GM21423 (cell line): ENCODE measurements around the gene SLFNL1.

Source experiments
- ATAC-seq: cut with Tn5 transposase; IDR thresholded peaks from one replicate; pipeline ENCODE4 v1.9.1; 2021; ENCODE audit warnings: mild to moderate bottlenecking, moderate library complexity; ENCODE audit not compliant: unreplicated experiment

SLFNL1 gene

DNA sequence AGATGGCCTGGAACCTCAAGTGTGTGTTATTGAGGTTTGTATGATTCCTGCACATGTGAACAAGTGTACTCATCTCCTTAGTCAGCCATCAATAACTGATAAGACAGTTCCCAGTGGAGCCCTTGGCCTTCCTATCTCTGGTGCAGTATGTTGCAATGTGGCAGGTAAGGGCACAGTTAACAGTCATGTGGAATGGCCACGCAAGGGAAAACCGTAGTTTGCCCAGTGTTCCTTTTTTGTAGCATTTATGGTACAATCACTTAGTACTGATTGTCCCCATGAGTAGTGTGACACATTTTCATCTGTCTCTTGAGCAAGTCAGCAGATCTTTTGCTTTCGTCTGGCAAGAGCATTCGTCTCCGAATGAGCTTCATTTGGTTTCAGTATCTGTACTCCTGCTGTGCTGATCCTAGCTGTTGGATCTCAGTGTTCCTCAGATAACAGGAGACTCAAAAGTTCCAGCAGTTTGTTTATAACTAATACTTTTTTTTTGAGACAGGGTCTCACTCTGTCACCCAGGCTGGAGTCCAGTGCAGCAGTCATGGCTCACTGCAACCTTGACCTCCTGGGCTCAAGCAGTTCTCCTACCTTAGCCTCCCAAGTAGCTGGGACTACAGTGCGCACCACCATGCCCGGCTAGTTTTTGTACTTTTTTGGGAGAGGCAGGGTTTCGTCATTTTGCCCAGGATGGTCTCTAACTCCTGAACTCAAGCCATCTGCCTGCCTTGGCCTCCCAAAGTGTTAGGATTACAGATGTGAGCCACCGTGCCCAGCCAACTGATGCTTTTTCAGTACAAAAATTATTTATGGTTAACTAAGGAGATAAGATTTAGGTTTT, 33.9 kb downstream of the SLFNL1 start:
- no peak for ATAC-seq

DNA sequence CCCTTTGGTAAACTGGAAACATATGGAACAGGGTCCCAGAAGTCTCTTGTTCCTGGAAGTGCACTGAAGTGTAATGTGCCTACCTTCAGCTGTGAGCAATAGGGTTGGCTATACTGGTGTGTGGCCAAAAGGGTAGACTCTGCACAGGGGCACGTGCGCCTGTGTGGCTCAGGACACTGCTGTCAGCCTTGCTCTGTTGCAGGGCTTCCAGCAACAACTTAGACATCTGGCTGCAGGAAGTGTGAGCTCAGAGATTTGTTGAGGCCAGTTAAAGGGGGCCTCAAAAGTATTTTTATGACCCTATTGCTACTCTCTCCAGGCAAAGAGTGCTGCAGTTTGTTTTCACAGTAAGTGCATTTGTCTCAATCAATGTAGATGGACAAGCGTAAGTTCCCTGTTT, 34.6 kb downstream of the SLFNL1 start:
- ATAC-seq = no peak

DNA sequence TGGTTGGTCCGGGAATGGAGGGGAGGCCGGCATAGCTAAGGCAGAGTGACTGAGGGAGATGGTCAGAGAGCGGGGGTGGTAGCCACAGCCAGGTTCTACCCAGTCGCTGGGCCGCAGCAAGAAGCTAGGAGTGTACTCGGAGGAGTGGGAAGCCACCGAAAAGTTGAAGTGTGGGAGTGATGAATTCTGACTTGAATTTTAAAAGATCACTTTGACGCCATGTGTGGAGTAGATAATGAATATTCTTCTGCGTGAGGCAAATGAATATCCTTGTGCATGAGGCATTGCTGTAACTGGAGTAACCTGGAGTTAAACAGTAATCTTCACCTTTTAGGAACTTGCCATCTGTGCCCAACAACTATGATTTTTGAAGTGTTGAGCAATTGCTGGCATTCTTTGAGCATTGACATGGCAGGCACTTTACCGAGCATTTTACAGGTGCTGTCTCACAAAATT, 35.2 kb downstream of the SLFNL1 start:
- ATAC-seq = no peak

DNA sequence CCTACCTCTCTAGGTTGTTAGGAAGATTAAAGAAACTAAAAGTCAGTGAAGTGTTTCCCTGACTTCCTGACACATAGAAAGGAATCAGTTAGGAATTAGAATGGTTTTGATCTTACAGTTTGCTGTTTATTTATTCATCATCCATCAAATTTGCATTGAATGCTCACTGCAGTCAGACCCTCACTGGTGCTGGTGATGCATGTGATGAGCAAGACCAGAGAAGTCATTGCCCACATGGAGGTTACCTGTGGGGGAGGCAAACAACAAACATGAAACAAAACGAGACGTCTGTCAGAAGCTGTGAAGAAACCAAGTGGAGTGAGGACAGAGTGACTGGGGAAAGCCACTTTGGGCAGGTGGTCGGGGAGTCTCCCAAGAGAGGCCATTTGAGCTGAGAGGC, 35.6 kb downstream of the SLFNL1 start:
- no peak for ATAC-seq

DNA sequence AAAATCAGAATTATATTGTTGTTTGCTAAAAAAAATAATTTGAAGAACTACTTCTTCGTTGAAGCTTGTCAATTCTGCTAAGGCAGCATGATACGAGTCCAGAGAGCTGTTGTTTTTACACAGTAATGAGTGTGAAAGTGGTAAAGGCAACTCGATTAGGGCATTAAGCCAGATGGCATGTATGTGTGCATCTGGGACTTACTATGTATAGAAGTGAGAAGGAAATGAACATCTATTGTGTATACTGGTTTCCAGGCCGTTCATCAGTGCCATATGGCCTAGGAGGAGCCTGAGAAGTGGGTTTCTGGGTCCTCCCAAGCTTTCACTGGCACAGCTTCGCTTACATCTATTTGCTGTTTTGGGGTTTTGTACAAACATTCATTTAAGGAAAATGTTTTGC, 36.4 kb downstream of the SLFNL1 start:
- no peak for ATAC-seq

DNA sequence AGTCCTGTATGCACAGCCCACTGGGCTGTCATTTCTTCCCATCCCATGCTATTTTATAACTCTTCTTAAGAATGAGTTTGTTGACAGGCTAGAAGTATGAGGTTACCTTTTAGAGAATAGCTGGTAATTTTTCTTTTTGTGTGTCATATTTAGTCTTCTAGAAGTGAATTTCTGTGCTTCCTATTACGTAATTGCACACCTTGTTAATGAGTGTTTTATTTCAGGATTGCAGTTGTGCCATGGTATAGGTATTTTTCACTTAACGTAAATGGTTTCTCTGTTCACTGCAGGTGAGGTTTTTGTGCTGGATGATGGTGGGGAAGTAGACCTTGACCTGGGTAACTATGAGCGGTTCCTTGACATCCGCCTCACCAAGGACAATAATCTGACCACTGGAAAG, 37.0 kb downstream of the SLFNL1 start:
- no peak for ATAC-seq

DNA sequence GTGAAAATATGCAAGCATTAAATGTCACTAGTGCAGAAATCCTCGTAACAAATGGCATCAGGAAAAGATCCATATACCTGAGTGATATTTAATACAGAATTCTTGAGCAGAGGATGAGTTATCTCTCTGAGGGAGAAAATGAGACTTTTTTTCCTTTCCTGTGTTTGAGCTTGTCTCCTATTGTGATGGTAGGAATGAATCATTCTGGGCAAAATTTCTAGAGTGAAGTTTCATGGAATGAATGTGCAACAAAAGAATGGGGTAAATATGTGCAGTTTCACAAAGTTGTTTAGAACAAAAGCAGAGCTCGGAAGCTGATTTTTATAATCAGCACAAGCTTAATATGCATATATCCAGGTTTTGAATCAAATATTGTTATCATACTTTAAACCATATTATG, 37.5 kb downstream of the SLFNL1 start:
- no peak for ATAC-seq

DNA sequence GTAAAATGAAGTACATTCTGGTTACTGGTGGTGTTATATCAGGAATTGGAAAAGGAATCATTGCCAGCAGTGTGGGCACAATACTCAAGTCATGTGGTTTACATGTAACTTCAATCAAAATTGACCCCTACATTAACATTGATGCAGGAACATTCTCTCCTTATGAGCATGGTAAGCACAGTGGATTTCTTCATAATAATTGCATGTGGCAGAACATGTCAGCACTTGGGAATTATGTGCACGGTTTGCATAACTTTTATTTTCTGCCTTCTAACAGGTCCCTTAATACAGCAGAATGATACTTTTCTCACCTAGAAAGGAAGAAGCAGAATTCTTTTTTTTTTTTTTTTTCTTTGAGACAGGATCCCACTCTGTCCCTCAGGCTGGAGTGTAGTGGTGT, 38.2 kb downstream of the SLFNL1 start:
- no peak for ATAC-seq

DNA sequence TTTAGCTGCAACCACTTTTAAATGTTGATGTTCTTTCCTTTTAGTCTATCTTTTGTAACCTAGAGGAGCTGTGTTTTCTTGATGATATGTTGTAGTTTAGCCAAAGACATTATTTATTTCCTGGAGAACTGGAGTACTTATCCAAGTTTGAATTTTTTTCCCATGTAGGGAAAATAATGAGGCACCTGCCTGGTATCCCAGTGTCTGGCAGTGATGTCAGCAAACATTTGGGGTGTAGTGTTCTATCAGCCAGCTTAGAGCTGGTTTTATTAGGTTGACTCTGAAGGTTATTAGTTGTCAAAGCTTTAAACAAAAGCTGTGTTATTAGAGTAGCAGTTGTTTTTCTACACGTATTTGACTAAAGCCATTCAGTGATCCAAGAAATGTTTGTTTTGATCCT, 38.8 kb downstream of the SLFNL1 start:
- no peak for ATAC-seq

DNA sequence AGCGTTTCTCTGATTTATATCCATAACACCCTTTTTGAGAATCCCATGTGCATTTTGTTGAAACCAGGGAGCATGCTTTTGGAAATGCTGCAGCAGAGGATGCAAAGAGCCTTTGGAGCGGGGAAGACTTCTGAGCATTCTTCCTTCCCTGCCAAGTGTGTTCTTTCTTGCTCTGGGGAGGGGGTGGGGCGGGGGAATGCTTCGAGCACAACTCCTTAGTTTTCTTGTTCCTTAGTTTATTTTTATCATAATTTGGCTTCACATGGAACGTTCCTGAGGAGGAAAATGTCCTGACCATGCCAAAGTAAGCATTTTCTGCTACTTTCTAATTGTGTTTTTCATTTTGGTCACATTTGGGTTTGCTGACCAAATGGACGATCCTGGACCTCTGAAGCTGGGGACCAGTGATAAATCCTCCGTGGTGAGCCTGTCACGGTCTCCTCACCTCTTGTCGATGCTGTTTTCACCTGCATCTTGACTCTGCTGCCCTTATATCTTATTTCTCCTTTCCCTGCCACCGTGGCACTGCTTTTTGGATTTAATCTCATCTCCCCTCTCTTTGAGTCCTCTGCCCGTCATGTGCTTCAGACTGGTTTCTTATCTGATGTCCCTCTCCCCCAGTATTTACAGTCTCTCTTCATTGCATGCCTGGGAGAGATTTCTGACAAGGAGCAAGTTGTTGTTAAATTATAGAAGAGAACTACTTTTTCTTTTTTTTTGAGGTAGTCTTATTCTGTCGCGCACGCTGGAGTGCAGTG, 39.7 kb downstream of the SLFNL1 start:
- ATAC-seq = no peak

DNA sequence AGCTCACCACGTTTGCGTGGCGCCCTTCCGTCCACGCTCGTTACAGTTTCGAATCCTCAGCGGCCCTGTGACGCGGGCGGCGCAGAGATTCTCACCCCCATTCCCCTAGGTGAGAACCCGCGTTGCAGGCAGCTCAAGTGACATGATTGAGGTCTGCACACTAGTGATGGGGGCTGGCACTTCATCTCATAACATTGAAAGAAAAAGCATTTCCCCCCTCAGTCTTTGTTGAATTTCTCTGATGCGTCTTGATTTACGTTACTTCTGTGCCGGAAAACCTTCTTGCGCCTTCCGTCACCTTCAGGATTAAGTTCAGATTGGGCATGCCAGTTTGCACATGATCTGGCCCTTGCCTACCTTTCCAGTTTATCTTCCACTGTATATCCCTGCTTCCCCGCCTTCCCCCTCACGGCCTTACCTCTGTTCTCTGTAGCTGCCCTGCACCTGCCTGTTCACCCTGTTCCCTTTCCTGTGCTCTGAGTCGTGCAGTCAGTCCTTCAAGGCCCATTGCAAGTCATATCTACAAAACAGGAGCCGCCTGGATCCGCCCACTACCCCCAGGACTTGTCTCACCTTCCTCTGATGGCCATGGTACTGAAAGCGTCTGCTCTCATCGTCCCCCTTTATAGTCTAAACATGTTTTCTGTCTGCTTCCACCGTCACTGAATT, 40.9 kb downstream of the SLFNL1 start:
- no peak for ATAC-seq

DNA sequence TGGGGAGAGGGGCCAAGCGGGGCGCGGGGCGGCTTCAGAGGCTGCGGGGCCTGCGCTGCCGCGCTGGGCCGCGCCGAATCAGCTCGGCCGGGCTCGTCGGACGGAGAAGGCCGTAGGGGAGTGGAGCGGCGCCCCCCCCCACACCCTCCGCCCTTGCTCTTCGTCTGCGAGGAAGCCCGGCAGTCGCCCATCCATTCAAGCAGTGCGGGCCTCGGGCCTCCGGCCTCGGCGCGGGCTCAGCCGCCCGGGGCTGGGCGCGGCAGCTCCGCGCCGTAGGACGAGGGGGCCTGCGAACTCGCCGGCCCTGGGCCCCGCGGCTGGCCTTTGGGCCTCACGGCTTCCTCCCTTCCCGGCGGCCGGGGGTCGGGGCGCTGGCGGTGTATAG, 41.5 kb downstream of the SLFNL1 start:
- peak; percentile 18 for ATAC-seq

DNA sequence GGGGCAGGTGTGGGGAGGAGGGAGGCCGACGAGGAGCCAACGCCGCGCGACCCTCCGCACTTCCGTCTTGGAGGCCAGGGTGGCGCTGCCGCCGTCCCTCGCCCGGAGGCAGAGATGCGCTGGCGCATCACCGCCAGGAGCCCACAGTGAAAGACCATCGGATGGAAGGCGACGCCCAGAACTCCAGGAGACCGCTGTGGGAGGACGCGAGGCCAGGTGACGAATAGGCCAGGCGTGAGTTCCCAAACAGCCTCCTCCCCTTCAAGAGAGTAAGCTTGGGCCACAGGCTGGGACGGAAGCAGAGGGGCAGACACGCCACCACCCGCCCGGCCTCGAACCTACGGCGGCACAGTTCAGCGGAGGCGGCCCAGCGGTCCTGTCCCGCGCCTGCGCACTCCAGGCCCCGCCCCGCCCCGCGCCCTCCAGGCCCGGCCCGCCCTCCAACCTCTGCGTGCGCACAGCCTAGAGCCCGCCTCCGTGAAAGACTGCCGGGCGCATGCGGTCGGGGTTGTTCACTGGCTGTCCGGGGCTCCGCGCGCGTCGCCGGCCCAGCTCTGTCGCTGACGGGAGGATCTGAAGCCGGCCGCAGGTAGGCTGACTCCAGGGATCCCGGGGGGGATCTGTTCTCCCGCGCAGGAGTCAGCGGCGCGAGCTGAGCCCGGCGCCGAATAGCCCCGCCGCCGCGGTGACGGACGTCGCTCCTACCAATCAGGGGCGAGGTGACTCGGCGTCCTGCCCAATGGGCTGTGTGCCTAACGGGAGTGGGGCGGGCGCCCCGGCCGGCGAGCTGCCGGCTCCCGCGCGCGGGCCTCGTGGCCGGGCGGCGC, 42.1 kb downstream of the SLFNL1 start, which contains the start of gene CTPS1:
Gene CTPS1 (plus strand): TSS at position 456 of the 827 bp plus-strand sequence. CDS start 3,595 bp downstream, outside the sequence.
- peak; percentile 87 for ATAC-seq

DNA sequence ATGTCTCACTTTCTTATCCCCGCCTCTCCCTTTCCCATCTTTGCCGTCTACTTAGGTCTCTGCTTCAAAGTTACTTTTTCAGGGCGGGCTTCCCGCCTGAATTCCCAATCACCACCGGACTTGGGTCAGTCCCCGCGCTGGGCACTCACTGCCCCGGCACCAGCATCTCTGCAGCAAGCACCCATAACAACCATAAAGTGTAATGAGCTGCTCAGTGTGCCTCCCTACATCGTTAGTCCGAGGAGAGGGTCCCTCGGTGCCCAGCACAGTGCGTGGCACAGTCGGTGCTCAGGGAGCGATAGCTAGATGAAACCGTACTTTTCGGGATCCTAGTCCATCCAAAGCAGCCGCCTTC, 42.7 kb downstream of the SLFNL1 start:
- ATAC-seq = no peak

DNA sequence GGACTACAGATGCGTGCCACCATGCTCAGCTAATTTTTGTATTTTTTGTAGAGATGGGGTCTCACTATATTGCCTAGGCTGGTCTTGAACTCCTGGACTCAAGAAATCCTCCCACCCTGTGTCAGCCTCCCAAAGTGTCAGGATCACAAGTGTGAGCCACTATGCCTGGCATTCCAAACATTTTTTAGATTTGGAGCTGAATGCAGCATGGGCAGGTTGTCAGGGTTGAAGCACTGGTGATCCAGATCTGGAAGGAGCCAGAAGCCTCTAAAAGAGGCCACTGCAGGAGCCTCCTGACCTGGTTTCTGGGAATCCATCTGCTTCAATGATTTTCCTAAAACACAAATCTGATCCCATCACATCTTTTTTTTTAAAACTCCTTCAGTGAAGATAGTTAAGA, 43.8 kb downstream of the SLFNL1 start:
- no peak for ATAC-seq

DNA sequence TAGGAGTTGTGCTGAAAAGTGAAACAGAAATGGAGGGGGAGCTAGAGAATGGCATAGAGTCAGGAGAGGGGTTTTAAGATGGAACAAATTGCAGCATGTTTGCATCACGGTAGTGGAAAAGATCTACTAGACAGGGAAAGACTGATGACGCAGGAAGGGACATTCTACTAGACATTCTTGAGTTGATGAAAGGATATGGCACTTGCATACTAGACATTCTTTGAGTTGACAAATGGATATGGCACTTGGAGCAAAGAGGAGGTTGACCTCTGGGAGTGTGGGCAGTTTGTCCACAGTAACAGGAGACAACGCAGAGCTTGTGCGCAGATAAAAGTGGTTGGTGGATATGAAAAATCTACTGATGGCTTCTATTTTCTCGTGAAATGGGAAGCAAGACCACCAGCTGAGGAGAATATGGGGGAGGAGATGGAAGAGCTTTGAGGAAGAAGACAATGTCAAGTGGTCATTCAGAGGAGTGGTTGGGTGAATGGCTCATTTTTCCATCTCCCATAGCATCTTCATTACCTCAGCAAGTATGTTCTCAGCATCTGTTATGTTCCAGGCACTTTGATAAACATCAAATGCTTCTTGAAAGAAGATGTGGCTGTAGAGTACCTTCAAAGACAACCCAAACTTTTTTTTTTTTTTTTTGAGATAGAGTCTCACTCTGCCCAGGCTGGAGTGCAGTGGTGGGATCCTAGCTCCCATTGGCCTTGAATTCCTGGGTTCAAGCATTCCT, 44.4 kb downstream of the SLFNL1 start:
- no peak for ATAC-seq

DNA sequence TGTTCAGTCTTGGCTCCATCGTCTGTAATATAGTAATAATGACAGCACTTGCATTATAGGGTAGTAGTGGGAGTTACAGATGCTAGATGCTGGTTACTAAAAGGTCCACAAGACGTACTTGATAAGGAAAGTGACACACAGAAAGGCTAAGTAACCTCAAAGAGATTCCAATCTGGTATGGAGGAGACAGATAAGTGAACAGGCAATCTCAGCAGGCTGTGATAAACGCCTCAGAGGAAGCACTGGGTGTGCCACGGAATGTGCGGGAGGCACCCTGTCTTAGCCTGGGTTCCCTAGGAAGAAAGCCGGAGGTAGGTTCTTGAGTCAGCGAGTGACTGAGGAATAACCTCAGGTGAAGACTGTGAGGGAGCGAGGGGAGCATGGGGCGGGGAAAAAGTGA, 46.6 kb downstream of the SLFNL1 start:
- no peak for ATAC-seq

DNA sequence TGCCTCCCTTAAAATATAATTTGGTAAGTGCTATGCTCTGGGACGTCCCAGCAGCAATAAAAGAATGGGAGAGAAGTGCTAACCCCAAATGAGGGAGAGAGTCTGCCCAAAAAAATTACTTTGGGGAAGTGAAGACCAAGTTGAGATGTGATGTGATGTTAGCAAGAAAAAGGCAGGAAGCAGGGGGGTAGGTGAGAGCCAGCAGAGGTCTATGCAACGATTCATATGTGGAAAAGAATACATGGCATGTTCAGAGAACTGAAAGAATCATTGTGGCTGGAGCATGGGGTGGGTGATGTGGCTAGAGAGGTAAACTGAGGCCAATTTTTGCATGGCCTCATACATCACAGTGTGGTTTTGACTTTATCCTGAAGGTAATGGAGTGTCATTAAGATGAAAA, 47.6 kb downstream of the SLFNL1 start:
- ATAC-seq = no peak

DNA sequence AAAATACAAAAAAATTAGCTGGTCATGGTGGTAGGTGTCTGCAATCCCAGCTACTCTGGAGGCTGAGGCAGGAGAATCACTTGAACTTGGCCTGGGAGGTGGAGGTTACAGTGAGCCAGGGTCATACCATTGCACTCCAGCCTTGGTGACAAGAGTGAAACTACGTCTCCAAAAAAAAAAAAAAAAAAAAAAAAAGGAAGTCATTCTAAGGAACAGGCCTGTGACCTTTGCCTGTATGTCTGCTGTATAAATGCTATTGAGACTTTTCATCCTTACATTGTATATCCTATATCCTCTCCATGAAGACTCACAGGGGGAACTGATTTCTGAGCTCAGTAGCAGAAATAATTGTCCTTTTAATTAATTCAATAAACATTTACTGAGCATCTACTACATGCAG, 49.6 kb downstream of the SLFNL1 start:
- no peak for ATAC-seq

DNA sequence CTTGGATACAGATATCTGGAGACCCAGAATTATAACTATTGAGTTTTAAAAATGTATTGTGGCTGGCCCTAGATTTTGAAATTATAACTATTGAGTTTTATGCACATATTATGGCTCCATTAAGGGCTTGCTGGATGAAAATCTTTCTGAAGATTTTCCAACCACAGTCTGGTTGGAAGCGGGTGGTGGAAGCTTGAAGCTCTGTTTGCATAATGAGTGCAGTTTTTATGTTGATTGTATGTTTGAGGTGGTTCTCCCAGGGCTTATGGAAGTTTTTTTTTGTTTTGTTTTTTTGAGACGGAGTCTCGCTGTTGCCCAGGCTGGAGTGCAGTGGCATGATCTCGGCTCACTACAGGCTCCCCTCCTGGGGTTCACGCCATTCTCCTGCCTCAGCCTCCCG, 52.1 kb downstream of the SLFNL1 start:
- ATAC-seq = no peak
